Brain microvascular endothelial cell (primary cell): Measurements from ENCODE around the gene SERINC2.

Experiments
- DNase-seq: peaks from one replicate; pipeline ENCODE4 v3.0.0-alpha.2; 2020
- H3K27ac ChIP-seq: fragments of 250-450 bp; sonication (Bioruptor Pico); 2 replicates; pipeline ENCODE4 v1.5.1; 2020; ENCODE audit warnings: mild to moderate bottlenecking, moderate library complexity
- H3K27me3 ChIP-seq: fragments of 250-450 bp; sonication (Bioruptor Pico); replicated peaks from 2 replicates; pipeline ENCODE4 v1.5.1; 2020; ENCODE audit warnings: mild to moderate bottlenecking
- H3K36me3 ChIP-seq: fragments of 250-450 bp; sonication (Bioruptor Pico); replicated peaks from 2 replicates; pipeline ENCODE4 v1.5.1; 2020; ENCODE audit warnings: mild to moderate bottlenecking
- H3K4me3 ChIP-seq: 2 replicates; pipeline ENCODE4 v1.5.1; 2011; ENCODE audit warnings: low read depth, mild to moderate bottlenecking, control low read depth, low read length, moderate library complexity
- in situ Hi-C: cut with HindIII; loops from 2 replicates; pipeline ENCODE4 v1.10.0; 2017; ENCODE audit warnings: low sequenced_read_pairs, low pct_ligation_motif_present
- TF ChIP-seq, protein P1 (sequence below): IDR thresholded peaks from 2 replicates; pipeline ENCODE4 v1.5.1; 2011; ENCODE audit warnings: low read depth, mild to moderate bottlenecking, moderate library complexity, low read length, control low read depth, inconsistent platforms; ENCODE audit errors: missing control alignments

Gene SERINC2

DNA sequence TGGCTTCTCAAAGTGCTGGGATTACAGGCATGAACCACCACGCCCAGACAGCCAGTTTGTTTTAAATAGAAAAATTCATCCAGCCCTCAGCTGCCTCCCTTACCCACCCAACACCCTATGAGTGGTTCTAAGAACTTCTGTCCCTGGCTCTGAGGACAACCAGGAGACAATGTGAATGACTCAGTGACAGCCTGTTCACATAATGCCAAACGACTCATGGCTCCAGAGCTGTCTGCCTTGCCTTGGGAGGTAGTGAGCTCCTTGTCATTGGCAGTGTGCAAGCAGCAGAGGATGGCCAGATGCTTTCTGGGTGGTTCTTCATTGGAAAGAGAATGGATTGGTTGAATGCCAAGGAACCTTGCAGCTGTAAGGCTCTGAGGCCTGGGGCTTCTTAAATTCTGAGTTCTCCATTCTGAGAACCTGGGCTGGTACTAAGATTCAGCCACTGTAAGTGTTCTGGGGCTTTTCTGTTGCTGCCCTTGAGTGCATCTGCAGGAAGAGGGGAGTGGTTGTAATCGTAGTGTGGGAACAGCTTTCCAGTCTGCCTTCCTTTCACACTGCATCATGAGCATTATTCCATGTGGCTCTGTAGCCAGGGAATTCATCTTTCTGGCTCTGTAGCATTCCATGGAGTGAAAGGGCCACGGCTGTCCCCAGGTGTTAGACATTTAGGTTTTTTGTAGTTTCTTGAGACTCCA, 5.8 kb downstream of the SERINC2 start:
- no peak for DNase-seq
- Histone ChIP-seq H3K27ac (no peak overlapping the region), H3K4me3 (no peak overlapping the region), H3K36me3 (no peaks in the 10 kb centered on the region), H3K27me3 (peaks cover 3% of the 10 kb centered on the region)
- TF ChIP-seq, protein P1, sequence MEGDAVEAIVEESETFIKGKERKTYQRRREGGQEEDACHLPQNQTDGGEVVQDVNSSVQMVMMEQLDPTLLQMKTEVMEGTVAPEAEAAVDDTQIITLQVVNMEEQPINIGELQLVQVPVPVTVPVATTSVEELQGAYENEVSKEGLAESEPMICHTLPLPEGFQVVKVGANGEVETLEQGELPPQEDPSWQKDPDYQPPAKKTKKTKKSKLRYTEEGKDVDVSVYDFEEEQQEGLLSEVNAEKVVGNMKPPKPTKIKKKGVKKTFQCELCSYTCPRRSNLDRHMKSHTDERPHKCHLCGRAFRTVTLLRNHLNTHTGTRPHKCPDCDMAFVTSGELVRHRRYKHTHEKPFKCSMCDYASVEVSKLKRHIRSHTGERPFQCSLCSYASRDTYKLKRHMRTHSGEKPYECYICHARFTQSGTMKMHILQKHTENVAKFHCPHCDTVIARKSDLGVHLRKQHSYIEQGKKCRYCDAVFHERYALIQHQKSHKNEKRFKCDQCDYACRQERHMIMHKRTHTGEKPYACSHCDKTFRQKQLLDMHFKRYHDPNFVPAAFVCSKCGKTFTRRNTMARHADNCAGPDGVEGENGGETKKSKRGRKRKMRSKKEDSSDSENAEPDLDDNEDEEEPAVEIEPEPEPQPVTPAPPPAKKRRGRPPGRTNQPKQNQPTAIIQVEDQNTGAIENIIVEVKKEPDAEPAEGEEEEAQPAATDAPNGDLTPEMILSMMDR, result no peak
- in situ Hi-C loops, result no loop called here

DNA sequence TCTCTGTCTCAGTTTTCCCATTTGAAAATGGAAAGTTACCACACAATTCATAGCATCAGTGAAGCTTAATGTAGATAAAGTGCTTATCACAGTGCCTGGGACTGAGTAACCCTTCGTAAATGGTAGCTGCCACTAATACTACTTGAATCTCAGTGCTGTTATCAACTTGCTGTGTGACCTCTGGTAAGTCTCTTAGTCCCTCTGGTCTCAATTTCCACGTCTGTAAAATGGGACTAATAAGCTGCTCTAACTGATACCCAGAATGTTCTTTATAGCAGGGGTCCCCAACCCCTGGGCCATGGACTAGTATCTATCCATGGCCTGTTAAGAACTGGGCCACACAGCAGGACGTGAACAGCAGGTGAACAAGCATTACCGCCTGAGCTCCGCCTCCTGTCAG, 7.7 kb downstream of the SERINC2 start:
- H3K36me3 ChIP-seq, result no peaks in the 10 kb centered on the region
- no peak overlapping the region for H3K4me3 ChIP-seq
- TF ChIP-seq, protein P1, result no peak
- in situ Hi-C loops, result no loop called here
- no peak overlapping the region for H3K27ac ChIP-seq
- no peaks in the 10 kb centered on the region for H3K27me3 ChIP-seq
- DNase-seq, result no peak

- Histone ChIP-seq H3K27me3 (no peaks in the 10 kb centered on the region), H3K36me3 (no peaks in the 10 kb centered on the region), H3K27ac (no peak overlapping the region), H3K4me3 (no peak overlapping the region)
- TF ChIP-seq, protein P1, result peak; percentile 75
- DNase-seq, result peak; percentile 14
- in situ Hi-C loops, result no loop called here
These were observed 8.5 kb downstream of the SERINC2 start for GRCh38 chr1:31421371-31422040.

- in situ Hi-C loops, result no loop called here
- peak; percentile 48 for DNase-seq
- H3K27me3 ChIP-seq, result no peaks in the 10 kb centered on the region
These were observed 9.7 kb downstream of the SERINC2 start for GRCh38 chr1:31422505-31423319.

DNA sequence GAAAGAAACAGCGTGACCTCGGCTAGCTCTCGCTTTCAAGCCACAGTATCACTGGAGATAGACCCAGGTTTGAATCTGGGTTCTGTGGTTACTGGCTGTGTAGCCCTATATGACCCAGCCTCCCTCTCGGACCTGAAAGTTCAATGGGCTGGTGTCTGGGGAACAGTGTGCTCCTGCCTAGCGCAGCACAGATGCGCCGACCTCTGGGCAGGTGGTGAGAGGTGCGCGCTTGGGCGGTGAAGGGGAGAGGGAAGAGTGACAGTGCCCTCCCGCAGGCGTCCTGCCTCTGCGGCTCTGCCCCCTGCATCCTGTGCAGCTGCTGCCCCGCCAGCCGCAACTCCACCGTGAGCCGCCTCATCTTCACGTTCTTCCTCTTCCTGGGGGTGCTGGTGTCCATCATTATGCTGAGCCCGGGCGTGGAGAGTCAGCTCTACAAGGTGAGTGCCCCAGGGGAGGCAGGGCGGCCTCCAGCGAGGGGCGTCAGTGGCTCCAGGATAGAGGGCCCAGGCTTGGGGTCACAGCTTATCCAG, 10.5 kb downstream of the SERINC2 start:
- Histone ChIP-seq H3K36me3 (no peaks in the 10 kb centered on the region), H3K27me3 (no peaks in the 10 kb centered on the region), H3K27ac (no peak overlapping the region), H3K4me3 (no peak overlapping the region)
- in situ Hi-C loops, result no loop called here
- TF ChIP-seq, protein P1, result no peak
- DNase-seq, result no peak

More at GRCh38 chr1:31422505-31423319, 9.7 kb downstream of the SERINC2 start:
- Histone ChIP-seq H3K27ac (no peak overlapping the region), H3K4me3 (no peak overlapping the region), H3K36me3 (no peaks in the 10 kb centered on the region)
- TF ChIP-seq, protein P1, result peak; percentile 96
